Right lobe of liver (tissue), 4 donors: Measurements from ENCODE around the gene WWP2.
"Not testable (repeated sequence)": the region's sequence is repeated elsewhere in the genome, so short reads cannot be mapped to it uniquely, and the experiment has no call there.

Experiments used
- CTCF ChIP-seq, 4 donors: fragments of 200-600 bp in 3 of 4; fragments of 450-650 bp in 1 of 4; IDR thresholded peaks; one replicate each; pipeline versions ENCODE4 v1.5.1 to v1.8.0; 2016 to 2022; ENCODE audit warnings: antibody characterized with exemption in 4 of 4, mild to moderate bottlenecking in 2 of 4
- POLR2A ChIP-seq: fragments of 450-650 bp; IDR thresholded peaks from one replicate; pipeline ENCODE4 v1.6.1; 2017; ENCODE audit warnings: antibody characterized with exemption, mild to moderate bottlenecking
- donor health status: DM: no; HTN: no; CAD: no.
- donor health status: DM: no; HTN: no; CAD: no.
- donor health status: DM: no; HTN: yes; CAD: no.

GRCh38 chr16:69824564-69825142 lies 62.5 kb downstream of the WWP2 start:
- TF ChIP-seq CTCF (IDR thresholded peaks at IDR 0.05); POLR2A: not testable (repeated sequence)
